Gastrocnemius medialis (tissue), 4 donors: ENCODE measurements around the gene PRSS38. TPM values are rescaled to one million over a fixed set of nuclear protein-coding genes. Genes with fewer than 3 reads are reported as not detected.

Experiments used
- ATAC-seq, 2 donors: fragments of 150-250 bp; one replicate each; pipeline ENCODE4 v1.9.1; 2016
- DNase-seq, 2 donors: peaks; one replicate each; pipeline ENCODE4 v3.0.0-alpha.2; 2019
- H3K27ac ChIP-seq, 4 donors: fragments of 200-600 bp; sonication (generic); 1 replicate in 1 of 4; 2 replicates in 3 of 4; pipeline ENCODE4 v1.5.1; 2016 to 2018; ENCODE audit warnings: mild to moderate bottlenecking in 2 of 4, moderate library complexity in 1 of 4
- H3K27me3 ChIP-seq, 3 donors: fragments of 200-600 bp; sonication (generic) in 2 of 3; 1 replicate in 1 of 3; 2 replicates in 2 of 3; pipeline versions ENCODE4 v1.5.1 to v1.6.0; 2016 to 2019; ENCODE audit warnings: mild to moderate bottlenecking in 1 of 3, moderate library complexity in 1 of 3
- H3K36me3 ChIP-seq, 2 donors: fragments of 200-600 bp; sonication (generic) in 1 of 2; one replicate each; pipeline ENCODE4 v1.5.1; 2017 to 2018
- H3K4me1 ChIP-seq, 2 donors: fragments of 200-600 bp; sonication (generic) in 1 of 2; one replicate each; pipeline ENCODE4 v1.5.1; 2016 to 2017; ENCODE audit warnings: mild to moderate bottlenecking in 2 of 2
- H3K4me3 ChIP-seq, 4 donors: fragments of 200-600 bp; sonication (generic) in 3 of 4; 1 replicate in 1 of 4; 2 replicates in 3 of 4; pipeline ENCODE4 v1.5.1; 2016 to 2019; ENCODE audit warnings: mild to moderate bottlenecking in 2 of 4
- H3K9me3 ChIP-seq, 3 donors: fragments of 200-600 bp; sonication (generic) in 2 of 3; 1 replicate in 1 of 3; 2 replicates in 2 of 3; pipeline ENCODE4 v1.5.1; 2016 to 2019
- CTCF ChIP-seq, 5 experiments: fragments of 450-650 bp in 3 of 5; fragments of 200-600 bp in 2 of 5; sonication (generic) in 2 of 5; IDR thresholded peaks in 4 of 5; conservative IDR thresholded peaks in 1 of 5; 1 replicate in 4 of 5; 2 replicates in 1 of 5; pipeline ENCODE4 v1.5.1; 2016 to 2019; ENCODE audit warnings: antibody characterized with exemption in 5 of 5, mild to moderate bottlenecking in 3 of 5, moderate library complexity in 3 of 5
- POLR2A ChIP-seq, 2 donors: fragments of 450-650 bp; IDR thresholded peaks; one replicate each; pipeline ENCODE4 v1.6.1; 2017; ENCODE audit warnings: antibody characterized with exemption in 2 of 2, mild to moderate bottlenecking in 2 of 2, moderate library complexity in 2 of 2
- in situ Hi-C, 4 donors: fragments of 200-750 bp; cut with MboI; loops; one replicate each; pipeline versions ENCODE4 v1.15.0 to v1.8.0; 2017; ENCODE audit warnings: low sequenced_read_pairs in 4 of 4
- intact Hi-C: fragments of 100-400 bp; cut with DNase I; formaldehyde crosslinking; loops from one replicate; pipeline ENCODE4 v1.15.1; 2023; ENCODE audit warnings: low total_unique reads
- total RNA-seq, 4 donors: library from RNA; depleted of rRNA; stranded (reverse); fragments of >200 nt; gene quantifications; one replicate each; pipeline versions ENCODE4 v1.1.0 to v1.2.3, GENCODE V29; 2016

Gene PRSS38
- total RNA-seq, 4 donors from 2014 or later, result not detected

GRCh38 chr1:227790034-227790400 is 25.5 kb upstream of the PRSS38 start:
- H3K27ac ChIP-seq, result no peak overlapping the region
- peaks cover 13 to 20% of the 10 kb centered on the region in 2 donors for H3K4me1 ChIP-seq
- ATAC-seq (no peak), DNase-seq (no peak)
- TF ChIP-seq CTCF (IDR thresholded peaks at IDR 0.05 in 4 of 5, conservative IDR thresholded peaks at IDR 0.05 in 1 of 5) (no peak), POLR2A (IDR thresholded peaks at IDR 0.05) (no peak)
- H3K27me3 ChIP-seq, result no peaks in the 10 kb centered on the region
- intact Hi-C loops (no loop called here), in situ Hi-C loops (no loop called here)
- H3K9me3 ChIP-seq, result no peaks in the 10 kb centered on the region
- H3K4me3 ChIP-seq, result no peak overlapping the region
- H3K36me3 ChIP-seq, result no peaks in the 10 kb centered on the region

GRCh38 chr1:227790868-227791267 is 24.6 kb upstream of the PRSS38 start:
- in situ Hi-C loops (no loop called here), intact Hi-C loops (no loop called here)
- H3K27ac ChIP-seq, result no peak overlapping the region
- no peak overlapping the region for H3K4me3 ChIP-seq
- peaks cover 13 to 20% of the 10 kb centered on the region in 2 donors for H3K4me1 ChIP-seq
- no peaks in the 10 kb centered on the region for H3K36me3 ChIP-seq
- DNase-seq, result no peak
- no peak for ATAC-seq
- no peak for TF ChIP-seq POLR2A (IDR thresholded peaks at IDR 0.05)
- H3K27me3 ChIP-seq, result no peaks in the 10 kb centered on the region
- H3K9me3 ChIP-seq, result no peaks in the 10 kb centered on the region

GRCh38 chr1:227791425-227792143 is 23.9 kb upstream of the PRSS38 start:
- TF ChIP-seq POLR2A (IDR thresholded peaks at IDR 0.05) (no peak), CTCF (IDR thresholded peaks at IDR 0.05 in 4 of 5, conservative IDR thresholded peaks at IDR 0.05 in 1 of 5) (no peak)
- Histone ChIP-seq H3K4me1 (peaks cover 7 to 13% of the 10 kb centered on the region in 2 donors), H3K9me3 (no peaks in the 10 kb centered on the region), H3K4me3 (no peak overlapping the region), H3K27ac (no peak overlapping the region), H3K36me3 (no peaks in the 10 kb centered on the region), H3K27me3 (no peaks in the 10 kb centered on the region)
- in situ Hi-C loops, result no loop called here
- DNase-seq (no peak), ATAC-seq (no peak)
- intact Hi-C loops, result no loop called here

GRCh38 chr1:227792216-227793078 is 23.0 kb upstream of the PRSS38 start:
- DNase-seq (no peak), ATAC-seq (no peak)
- intact Hi-C loops (no loop called here), in situ Hi-C loops (no loop called here)
- H3K4me3 ChIP-seq, result no peak overlapping the region
- H3K36me3 ChIP-seq, result no peaks in the 10 kb centered on the region
- TF ChIP-seq POLR2A (IDR thresholded peaks at IDR 0.05) (no peak), CTCF (IDR thresholded peaks at IDR 0.05 in 4 of 5, conservative IDR thresholded peaks at IDR 0.05 in 1 of 5) (no peak)
- no peaks in the 10 kb centered on the region for H3K9me3 ChIP-seq
- no peak overlapping the region for H3K27ac ChIP-seq
- H3K4me1 ChIP-seq, result peaks cover 0 to 4% of the 10 kb centered on the region in 2 donors
- H3K27me3 ChIP-seq, result no peaks in the 10 kb centered on the region
